GM18867 (cell line): Measurements from ENCODE around the gene NAPA.
"Not testable (repeated sequence)": the region's sequence is repeated elsewhere in the genome, so short reads cannot be mapped to it uniquely, and the experiment has no call there.

Experiments used
- ATAC-seq: cut with Tn5 transposase; IDR thresholded peaks from one replicate; pipeline ENCODE4 v1.9.1; 2021; ENCODE audit warnings: mild to moderate bottlenecking, moderate library complexity; ENCODE audit not compliant: unreplicated experiment

NAPA gene

DNA sequence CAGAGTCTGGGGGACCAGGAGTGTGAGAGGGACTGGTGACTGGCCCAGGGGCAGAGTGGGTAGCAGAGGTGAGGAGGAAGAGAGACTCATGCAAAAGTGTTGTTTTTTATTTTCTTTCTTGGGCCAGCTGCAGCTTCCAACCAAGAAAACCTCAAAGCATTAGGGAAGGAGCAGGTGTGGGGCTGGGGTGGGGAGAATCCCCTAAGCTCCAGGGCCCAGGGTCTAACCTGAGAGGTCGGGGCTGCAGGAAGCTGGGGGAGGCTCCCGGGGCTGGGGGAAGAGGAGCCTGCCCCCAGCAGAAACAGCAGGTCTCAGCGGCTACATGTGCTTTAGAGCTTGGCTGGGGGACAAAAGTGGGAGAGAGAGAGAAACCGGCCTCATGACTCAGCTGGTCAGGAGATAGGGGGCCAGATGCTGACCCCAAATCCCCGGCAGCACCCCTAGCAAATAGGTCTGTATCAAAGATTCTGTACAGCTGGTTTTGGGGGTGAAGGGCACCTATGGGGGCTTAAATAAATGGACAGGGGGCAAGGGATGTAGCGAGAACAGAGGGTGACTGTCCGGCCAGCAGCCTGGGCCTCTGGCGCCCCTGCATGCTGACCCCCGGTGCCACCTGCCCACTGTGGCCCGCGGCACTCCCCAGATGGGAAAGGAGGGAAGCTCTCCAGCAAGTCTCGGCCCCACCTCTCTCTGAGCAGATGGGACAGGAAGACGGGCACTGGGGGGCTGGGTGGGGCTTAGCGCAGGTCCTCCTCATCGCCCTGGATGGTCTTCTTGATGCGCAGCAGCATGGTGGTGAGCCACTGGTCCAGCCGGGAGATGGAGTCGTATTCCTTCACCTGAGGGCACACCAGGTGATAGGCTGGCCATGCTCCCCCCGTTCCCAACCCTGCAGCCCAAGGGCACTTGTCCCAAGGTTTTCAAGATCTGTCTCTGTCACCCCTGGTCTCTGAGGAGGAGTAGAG is 27.0 kb downstream of the NAPA start:
- no peak for ATAC-seq

DNA sequence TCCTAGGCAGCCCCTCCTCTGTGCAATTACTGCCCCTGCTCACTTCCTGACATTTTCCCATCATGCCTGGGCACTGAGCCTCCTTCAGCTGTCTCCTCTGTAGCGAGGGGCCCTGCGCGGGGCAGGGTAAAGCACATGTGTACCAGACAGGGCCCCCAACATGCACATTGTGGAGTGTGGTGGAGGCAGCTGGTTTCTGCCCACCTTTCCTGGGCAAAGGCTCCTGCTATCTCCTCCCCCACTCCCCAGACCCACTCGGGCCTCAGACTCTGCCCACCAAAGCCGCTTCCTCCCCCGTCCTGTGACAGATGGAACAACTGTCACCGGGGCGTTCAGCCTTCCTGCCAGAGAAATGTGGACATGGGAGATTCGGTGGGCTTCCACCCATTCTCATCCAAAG is 28.0 kb downstream of the NAPA start:
- no peak for ATAC-seq

GRCh38 chr19:47486220-47486619 is 28.6 kb downstream of the NAPA start:
- not testable (repeated sequence) for ATAC-seq

DNA sequence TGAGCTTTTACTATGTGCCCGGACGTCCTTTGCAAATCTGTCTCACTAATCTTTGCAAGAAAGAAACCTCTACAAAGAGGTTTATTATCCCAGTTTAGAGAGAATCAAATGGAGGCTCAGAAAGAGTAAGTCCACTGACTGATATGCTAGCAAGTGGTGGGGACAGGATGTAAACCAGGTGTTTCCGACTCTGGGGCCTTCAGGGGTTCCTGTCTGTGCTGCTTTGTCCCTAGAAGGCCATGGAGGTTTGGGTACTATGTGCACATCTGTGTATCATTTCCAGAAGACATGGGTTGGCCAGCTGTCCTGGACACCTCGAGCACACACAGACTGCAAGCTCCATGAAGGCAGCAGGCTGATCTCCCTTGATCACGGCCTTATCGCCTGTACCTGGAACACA is 29.7 kb downstream of the NAPA start:
- ATAC-seq, result no peak

GRCh38 chr19:47483800-47484690 is 30.8 kb downstream of the NAPA start, which contains the start of gene KPTN:
Gene KPTN, minus strand, starts transcription at chr19:47484219. Its CDS starts 59 bp downstream, at chr19:47484160.
- peak; percentile 66 for ATAC-seq

DNA sequence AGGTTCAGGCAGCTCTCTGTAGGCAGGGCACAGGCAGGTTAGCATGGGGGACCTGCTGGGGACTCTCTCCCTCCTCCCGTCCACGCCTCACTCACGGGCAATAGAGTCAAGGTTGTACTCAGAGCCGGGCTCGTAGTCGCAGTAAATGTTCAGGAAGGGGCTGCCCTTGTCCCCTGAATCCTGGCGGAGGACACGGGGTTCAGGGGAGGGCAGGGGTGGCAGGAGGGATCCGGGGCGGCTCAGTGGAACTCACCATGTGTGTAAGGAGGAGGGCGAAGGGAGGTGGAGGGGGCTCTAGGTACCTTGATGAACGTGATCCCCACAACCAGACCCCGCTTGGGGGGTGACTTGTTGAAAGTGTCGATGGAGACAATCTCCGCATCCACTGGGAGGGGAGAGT is 31.7 kb downstream of the NAPA start:
- ATAC-seq, result no peak

DNA sequence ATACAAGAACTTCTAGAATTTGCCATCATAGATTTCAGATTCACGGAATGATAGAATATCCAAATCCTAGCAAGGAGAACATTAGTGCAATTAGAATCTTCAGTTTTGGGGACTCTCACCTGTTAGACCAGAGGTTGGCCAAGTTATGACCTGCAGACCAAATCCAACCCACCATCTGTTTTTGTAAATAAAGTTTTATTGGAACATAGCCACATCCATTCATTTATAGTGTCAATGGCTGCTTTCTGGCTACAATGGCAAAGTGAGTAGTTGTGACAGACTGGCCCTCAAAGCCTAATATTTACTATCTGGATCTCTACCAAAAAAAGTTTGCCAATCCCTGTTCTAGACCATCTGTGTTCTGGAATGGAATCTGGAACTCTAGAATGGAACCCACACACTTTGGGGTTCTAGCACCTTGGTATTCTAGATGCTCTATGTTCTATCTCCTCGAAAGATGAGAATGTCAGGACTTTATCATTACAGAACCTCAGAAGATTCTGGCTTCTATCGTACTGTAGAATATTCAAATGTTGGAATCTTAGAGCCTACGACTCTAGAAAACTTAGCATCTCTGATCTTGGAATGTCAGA is 33.3 kb downstream of the NAPA start:
- ATAC-seq, result no peak

DNA sequence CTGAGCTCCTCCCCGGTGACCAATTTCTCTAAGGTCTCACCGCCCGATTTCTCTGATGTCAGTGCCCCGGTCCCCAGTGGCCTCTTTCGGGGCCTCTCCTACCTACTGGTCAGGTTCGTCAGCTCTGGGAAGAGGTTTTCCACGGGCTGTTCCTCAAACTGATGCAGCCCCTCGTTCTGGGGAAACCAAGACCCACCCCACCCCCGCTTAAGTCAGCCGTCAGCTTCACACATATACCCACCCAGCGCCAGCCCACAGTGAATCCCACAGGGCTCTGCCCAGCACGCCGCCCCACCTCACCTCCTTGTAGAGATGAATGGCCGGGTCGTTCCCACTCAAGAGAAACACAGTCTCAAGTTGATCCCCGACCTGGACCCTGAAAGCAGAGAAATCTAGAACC is 34.2 kb downstream of the NAPA start:
- no peak for ATAC-seq

DNA sequence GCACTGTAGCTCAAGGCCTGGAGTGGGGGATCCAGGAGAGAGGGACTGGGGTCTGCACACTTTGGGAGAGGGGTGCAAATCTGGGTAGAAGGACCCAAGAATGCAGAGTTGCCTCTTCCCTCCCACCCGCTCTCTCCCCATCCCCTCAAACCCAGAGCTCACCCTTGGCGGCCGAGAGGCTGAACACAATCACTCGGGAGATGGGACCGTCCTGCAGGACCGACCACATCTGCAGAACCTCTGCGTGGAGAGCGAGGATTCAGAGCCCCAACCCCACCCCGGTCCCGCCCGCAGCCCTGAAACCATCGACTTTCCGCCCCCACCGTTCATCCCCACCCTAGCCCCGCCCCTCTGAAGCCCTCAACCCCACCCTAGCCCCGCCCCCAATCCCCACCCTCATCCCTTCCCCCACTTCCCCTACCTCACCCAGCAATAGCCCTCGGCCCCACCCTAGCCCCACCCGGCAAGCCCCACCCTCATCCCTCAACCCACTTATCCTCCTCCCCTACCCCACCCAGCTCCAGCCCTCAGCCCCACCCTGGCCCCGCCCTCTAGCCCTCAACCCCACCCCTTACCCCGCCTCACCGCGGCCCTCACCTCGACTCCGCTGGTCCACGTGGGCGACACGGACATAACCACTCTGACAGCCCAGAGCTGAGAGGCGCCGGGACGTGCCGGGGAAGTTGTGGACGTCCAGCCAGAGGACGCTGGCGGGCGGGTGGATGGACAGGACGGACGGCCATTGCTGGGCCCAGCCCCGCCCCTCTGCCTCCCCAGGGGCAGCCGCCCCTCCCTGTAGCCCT is 35.0 kb downstream of the NAPA start:
- ATAC-seq, result no peak

- ATAC-seq, result no peak
Observed at GRCh38 chr19:47476438-47476972, 38.4 kb downstream of the NAPA start.

- no peak for ATAC-seq
Observed at GRCh38 chr19:47475465-47475864, 39.4 kb downstream of the NAPA start.

DNA sequence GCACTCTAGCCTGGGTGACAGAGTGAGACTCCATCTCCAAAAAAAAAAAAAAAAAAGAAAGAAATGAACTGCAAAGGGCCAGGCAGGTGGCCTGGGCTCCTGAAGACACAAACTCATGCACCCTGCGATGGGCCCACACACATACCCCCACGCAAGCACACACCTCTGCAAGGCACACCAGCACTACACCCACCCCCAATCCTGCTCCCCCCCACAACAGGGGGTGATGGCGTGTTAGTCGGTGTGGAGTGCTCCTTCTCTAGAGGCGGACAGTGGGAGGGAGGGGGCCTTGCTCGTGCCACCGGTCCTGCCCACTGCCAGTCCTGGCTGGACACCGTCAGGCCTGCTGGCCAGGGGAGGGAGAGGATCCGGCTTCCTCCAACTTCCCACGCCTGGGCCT is 41.5 kb downstream of the NAPA start:
- no peak for ATAC-seq

DNA sequence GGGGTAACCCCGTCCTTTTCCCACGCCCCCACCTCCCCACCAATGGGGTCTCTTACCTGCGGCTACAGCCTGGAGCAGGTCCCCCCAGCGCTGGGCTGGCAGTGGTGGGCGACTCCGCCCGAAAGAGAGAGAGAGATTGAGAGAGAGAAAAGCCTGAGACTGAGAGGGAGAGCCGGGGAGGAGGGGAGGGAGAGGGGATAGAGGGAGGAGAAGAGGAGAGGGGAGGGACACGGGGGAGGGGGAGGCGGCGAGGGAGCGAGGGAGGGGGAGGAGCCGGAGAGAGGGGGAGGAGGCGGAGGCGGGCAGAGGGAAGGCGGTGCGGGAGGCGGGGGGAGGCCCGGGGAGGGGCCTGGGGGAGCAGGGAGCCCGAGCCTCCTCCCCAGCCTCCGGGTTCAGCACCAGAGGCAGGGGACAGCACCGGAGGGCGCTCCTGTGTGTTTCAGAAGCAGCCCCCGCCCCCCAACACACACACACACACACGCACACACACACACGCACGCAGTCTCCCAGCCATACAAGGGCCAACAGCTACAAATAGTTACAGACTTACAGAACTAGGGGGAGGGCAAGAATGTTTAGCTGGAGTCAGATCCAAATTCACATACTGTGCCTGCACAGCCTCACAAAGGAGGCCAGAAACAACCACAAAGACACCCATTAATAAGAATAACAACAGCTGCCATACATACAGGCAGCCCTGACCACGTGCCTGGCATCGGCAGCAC is 43.0 kb downstream of the NAPA start, which contains the start of gene SLC8A2:
SLC8A2 (minus strand) TSS at position 161 of the 725 bp plus-strand sequence. CDS start 5,490 bp downstream, outside the sequence.
- ATAC-seq, result no peak

GRCh38 chr19:47471381-47471732 is 43.5 kb downstream of the NAPA start:
- no peak for ATAC-seq

GRCh38 chr19:47470447-47471195 is 44.2 kb downstream of the NAPA start:
- no peak for ATAC-seq

DNA sequence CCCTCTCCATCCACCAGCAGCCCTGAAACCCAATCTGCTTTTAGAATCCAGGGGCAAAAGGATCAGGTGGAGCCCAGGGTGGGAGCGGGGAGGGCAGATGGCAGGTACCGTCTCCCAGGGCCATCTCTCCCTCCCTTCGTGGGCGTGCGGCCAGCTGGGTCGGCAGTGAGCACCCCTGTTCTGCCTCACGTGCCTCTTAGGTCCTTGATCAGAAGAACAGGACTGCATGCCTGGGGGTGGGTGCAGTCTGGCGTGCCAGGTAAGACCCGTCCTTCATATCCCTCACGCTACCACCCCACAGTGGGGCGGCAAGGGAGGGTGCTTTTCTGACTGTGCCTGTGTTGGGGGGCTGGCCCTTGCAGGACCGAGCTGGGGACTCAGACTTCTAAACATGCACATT is 45.1 kb downstream of the NAPA start:
- no peak for ATAC-seq

GRCh38 chr19:47469363-47469700 is 45.5 kb downstream of the NAPA start:
- ATAC-seq, result no peak

GRCh38 chr19:47467914-47468313 is 46.9 kb downstream of the NAPA start:
- ATAC-seq, result no peak

- no peak for ATAC-seq
Observed at GRCh38 chr19:47465957-47466356, 48.9 kb downstream of the NAPA start.
